AG04449 (cell line): ENCODE data around the gene NR1H2.

Source experiments
- CTCF ChIA-PET: fragments of 350-600 bp; formaldehyde crosslinking; extraction: SDS; loops from one replicate; lab custom pipeline; 2021; ENCODE audit warnings: antibody characterized with exemption; lab: Yijun Ruan, JAX
- POLR2A ChIA-PET: fragments of 400-600, 350-600 bp; formaldehyde crosslinking; extraction: SDS; loops from one replicate; lab custom pipeline; 2020; ENCODE audit warnings: antibody characterized with exemption, inconsistent platforms; lab: Yijun Ruan, JAX
- DNase-seq: peaks from one replicate; pipeline ENCODE4 v3.0.0-alpha.2; 2010; ENCODE audit warnings: low read depth, low spot score
- H3K4me3 ChIP-seq: 2 replicates; pipeline ENCODE4 v1.5.1; 2011; ENCODE audit warnings: low read depth, mild to moderate bottlenecking, control low read depth, low read length
- CTCF ChIP-seq: IDR thresholded peaks from one replicate; pipeline ENCODE4 v1.5.1; 2011; ENCODE audit warnings: mild to moderate bottlenecking, moderate library complexity, low read length, control low read depth, inconsistent platforms; ENCODE audit not compliant: insufficient read depth; ENCODE audit errors: missing control alignments

NR1H2 gene

GRCh38 chr19:50430888-50431342, 54.7 kb downstream of the NR1H2 start:
- TF ChIP-seq CTCF: no peak
- CTCF ChIA-PET: interaction anchor here (1.0 to 1.1 kb wide), 2 partner anchors 15 to 18 kb away, joined by 3 to 5 read pairs; no protein-coding TSS in a partner anchor
- no peak for DNase-seq
- POLR2A ChIA-PET: no interaction called here
- H3K4me3 ChIP-seq: no peak overlapping the region; the same call in none of the 2 replicates

- POLR2A ChIA-PET: no interaction called here
- CTCF ChIA-PET: interaction anchor here (1.1 kb wide), 1 partner anchor 19 kb away, joined by 3 read pairs; no protein-coding TSS in a partner anchor
- no peak for TF ChIP-seq CTCF
- H3K4me3 ChIP-seq: peak overlapping the region; percentile 68
- DNase-seq: no peak
These were observed 55.3 kb downstream of the NR1H2 start for GRCh38 chr19:50431343-50432220.

DNA sequence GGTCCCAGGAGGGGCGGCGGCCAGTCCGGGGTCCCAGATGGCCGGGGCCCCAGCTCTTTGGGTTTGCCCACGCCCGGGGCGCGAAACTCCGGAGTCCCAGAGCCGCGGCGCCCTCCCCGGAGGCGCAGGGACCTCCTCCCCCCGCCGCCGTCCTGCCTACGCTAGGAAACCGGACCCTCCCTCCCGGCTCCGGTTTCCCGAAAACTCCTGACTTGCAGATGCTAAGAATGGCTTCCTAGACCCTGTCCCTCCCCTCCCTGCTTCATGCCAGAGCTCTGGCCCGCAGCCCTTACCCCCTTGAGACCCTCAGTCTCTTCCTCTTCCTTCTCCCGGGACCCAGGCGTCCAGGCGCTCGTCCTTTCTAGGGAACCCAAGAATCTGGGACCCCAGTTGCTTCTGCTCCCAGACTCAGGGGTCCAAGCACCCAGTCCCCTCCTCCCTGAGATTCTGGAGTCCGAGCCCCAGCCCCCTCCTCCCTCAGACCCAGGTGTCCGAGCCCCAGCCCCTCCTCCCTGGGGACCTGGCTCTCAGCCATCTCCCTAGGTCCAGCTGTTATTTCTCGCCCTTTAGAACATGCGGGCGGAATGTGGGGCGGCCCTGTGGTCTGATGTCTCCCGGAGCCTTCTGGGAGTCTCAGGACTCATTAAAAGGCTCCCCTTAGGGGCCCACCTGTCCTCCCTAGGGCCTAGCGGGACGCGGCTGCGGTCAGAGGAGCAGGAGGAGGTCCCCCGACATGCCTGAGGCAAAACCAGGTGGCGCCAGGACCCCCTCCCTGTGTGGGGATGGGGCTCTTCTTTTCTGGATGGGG, 56.2 kb downstream of the NR1H2 start, which contains the start of gene MYBPC2:
MYBPC2 (plus strand) TSS at position 672 of the 808 bp plus-strand sequence; CDS start at position 734, 62 bp downstream.
- CTCF ChIA-PET: no interaction called here
- TF ChIP-seq CTCF: no peak
- DNase-seq: no peak
- H3K4me3 ChIP-seq: peak within 1 kb of the TSS; percentile 68
- POLR2A ChIA-PET: no interaction called here
